ENCODE measurements around the gene TYR. TPM values are rescaled to one million over a fixed set of nuclear protein-coding genes. Genes with fewer than 3 reads are reported as not detected.

TYR gene
- total and polyA plus RNA-seq, 2 experiments from 2014 or later, result 0.17 TPM; not detected in 1

GRCh38 chr11:89182773-89183518 is 5.3 kb downstream of the TYR start:
- Histone ChIP-seq H3K4me3 (no peak overlapping the region), H3K36me3 (no peaks in the 10 kb centered on the region), H3K4me1 (ENCODE audit: low read depth) (no peaks in the 10 kb centered on the region), H3K27ac (no peak overlapping the region), H3K27me3 (no peaks in the 10 kb centered on the region), H3K9me3 (ENCODE audit: low read depth) (no peaks in the 10 kb centered on the region)
- no peak for TF ChIP-seq CTCF (IDR thresholded peaks at IDR 0.05; ENCODE audit: low read depth, low read length)
- DNase-seq (ENCODE audit: low read depth in 1 of 2, low spot score in 1 of 2), result no peak

- Histone ChIP-seq H3K36me3 (no peaks in the 10 kb centered on the region), H3K9me3 (ENCODE audit: low read depth) (no peaks in the 10 kb centered on the region), H3K4me1 (ENCODE audit: low read depth) (no peaks in the 10 kb centered on the region), H3K4me3 (no peak overlapping the region), H3K27ac (no peak overlapping the region), H3K27me3 (no peaks in the 10 kb centered on the region)
- TF ChIP-seq CTCF (IDR thresholded peaks at IDR 0.05; ENCODE audit: low read depth, low read length), result no peak
- DNase-seq (ENCODE audit: low read depth in 1 of 2, low spot score in 1 of 2), result no peak
These were observed 6.3 kb downstream of the TYR start for GRCh38 chr11:89184021-89184420.

GRCh38 chr11:89189776-89190175 is 12.1 kb downstream of the TYR start:
- Histone ChIP-seq H3K27me3 (no peaks in the 10 kb centered on the region), H3K9me3 (ENCODE audit: low read depth) (no peaks in the 10 kb centered on the region), H3K36me3 (no peaks in the 10 kb centered on the region), H3K27ac (no peak overlapping the region), H3K4me1 (ENCODE audit: low read depth) (no peaks in the 10 kb centered on the region), H3K4me3 (no peak overlapping the region)
- TF ChIP-seq CTCF (IDR thresholded peaks at IDR 0.05; ENCODE audit: low read depth, low read length), result no peak
- DNase-seq (ENCODE audit: low read depth in 1 of 2, low spot score in 1 of 2), result no peak

GRCh38 chr11:89201138-89201537 is 23.5 kb downstream of the TYR start:
- Histone ChIP-seq H3K9me3 (ENCODE audit: low read depth) (no peaks in the 10 kb centered on the region), H3K27ac (no peak overlapping the region), H3K36me3 (no peaks in the 10 kb centered on the region), H3K4me1 (ENCODE audit: low read depth) (no peaks in the 10 kb centered on the region), H3K27me3 (no peaks in the 10 kb centered on the region), H3K4me3 (no peak overlapping the region)
- no peak for TF ChIP-seq CTCF (IDR thresholded peaks at IDR 0.05; ENCODE audit: low read depth, low read length)
- DNase-seq (ENCODE audit: low read depth in 1 of 2, low spot score in 1 of 2), result no peak

- H3K27me3 ChIP-seq, result no peaks in the 10 kb centered on the region
- H3K4me3 ChIP-seq, result no peak overlapping the region
- no peak for DNase-seq (ENCODE audit: low read depth in 1 of 2, low spot score in 1 of 2)
- H3K27ac ChIP-seq, result no peak overlapping the region
- no peak for TF ChIP-seq CTCF (IDR thresholded peaks at IDR 0.05; ENCODE audit: low read depth, low read length)
- no peaks in the 10 kb centered on the region for H3K4me1 ChIP-seq (ENCODE audit: low read depth)
- no peaks in the 10 kb centered on the region for H3K36me3 ChIP-seq
- no peaks in the 10 kb centered on the region for H3K9me3 ChIP-seq (ENCODE audit: low read depth)
These were observed 26.1 kb downstream of the TYR start for GRCh38 chr11:89203814-89204213.

Data from cardiac muscle cell (in vitro differentiated cells and primary cell).